Liver (tissue), 3 donors: ENCODE measurements around the gene EVC.

Experiments
- ATF3 ChIP-seq: IDR thresholded peaks from 2 replicates; pipeline ENCODE4 v1.6.1; 2016; ENCODE audit warnings: antibody characterized with exemption
- CTCF ChIP-seq: fragments of 150-350 bp; IDR thresholded peaks from 2 replicates; pipeline ENCODE4 v1.5.1; 2017; ENCODE audit warnings: improper control_type of control experiment, low read depth, low read length; ENCODE audit not compliant: missing input control
- EGR1 ChIP-seq, 2 donors: IDR thresholded peaks; 2 replicates each; pipeline ENCODE4 v1.6.1; 2016 to 2018; ENCODE audit warnings: antibody characterized with exemption in 2 of 2, low read depth in 2 of 2
- GABPA ChIP-seq, 2 donors: IDR thresholded peaks in 1 of 2; conservative IDR thresholded peaks in 1 of 2; 2 replicates each; pipeline ENCODE4 v1.6.1; 2016; ENCODE audit warnings: antibody characterized with exemption in 2 of 2, mild to moderate bottlenecking in 1 of 2, moderate library complexity in 1 of 2
- HNF4G ChIP-seq: IDR thresholded peaks from 2 replicates; pipeline ENCODE4 v1.6.1; 2016; ENCODE audit warnings: antibody characterized with exemption
- JUND ChIP-seq, 2 donors: IDR thresholded peaks; 2 replicates each; pipeline ENCODE4 v1.6.1; 2016; ENCODE audit warnings: antibody characterized with exemption in 2 of 2
- REST ChIP-seq: IDR thresholded peaks from 2 replicates; pipeline ENCODE4 v1.6.1; 2016; ENCODE audit warnings: antibody characterized with exemption, mild to moderate bottlenecking
- SP1 ChIP-seq: IDR thresholded peaks from 2 replicates; pipeline ENCODE4 v1.6.1; 2018; ENCODE audit warnings: antibody characterized with exemption, mild to moderate bottlenecking
- TAF1 ChIP-seq: conservative IDR thresholded peaks from 2 replicates; pipeline ENCODE4 v1.6.1; 2016; ENCODE audit warnings: antibody characterized with exemption, mild to moderate bottlenecking
- ZBTB33 ChIP-seq: IDR thresholded peaks from 2 replicates; pipeline ENCODE4 v1.6.1; 2016; ENCODE audit warnings: antibody characterized with exemption
- donor health status: healthy.
- donor health status: healthy.

- TF ChIP-seq CTCF (no peak), TAF1 (no peak), REST (no peak), SP1 (no peak), HNF4G (no peak), GABPA (IDR thresholded peaks at IDR 0.05 in 1 of 2, conservative IDR thresholded peaks at IDR 0.05 in 1 of 2) (no peak), ZBTB33 (no peak), ATF3 (no peak), EGR1 (IDR thresholded peaks at IDR 0.05; ENCODE audit: low read depth in 2 of 2) (no peak), JUND (IDR thresholded peaks at IDR 0.05) (no peak)
Observed at GRCh38 chr4:5810770-5811430, 99.9 kb downstream of the EVC start.
